Measurements from ENCODE around the gene ETFA.
A peak's percentile ranks its signal among the peaks of the same experiment; 100 is the strongest.

ETFA gene

DNA sequence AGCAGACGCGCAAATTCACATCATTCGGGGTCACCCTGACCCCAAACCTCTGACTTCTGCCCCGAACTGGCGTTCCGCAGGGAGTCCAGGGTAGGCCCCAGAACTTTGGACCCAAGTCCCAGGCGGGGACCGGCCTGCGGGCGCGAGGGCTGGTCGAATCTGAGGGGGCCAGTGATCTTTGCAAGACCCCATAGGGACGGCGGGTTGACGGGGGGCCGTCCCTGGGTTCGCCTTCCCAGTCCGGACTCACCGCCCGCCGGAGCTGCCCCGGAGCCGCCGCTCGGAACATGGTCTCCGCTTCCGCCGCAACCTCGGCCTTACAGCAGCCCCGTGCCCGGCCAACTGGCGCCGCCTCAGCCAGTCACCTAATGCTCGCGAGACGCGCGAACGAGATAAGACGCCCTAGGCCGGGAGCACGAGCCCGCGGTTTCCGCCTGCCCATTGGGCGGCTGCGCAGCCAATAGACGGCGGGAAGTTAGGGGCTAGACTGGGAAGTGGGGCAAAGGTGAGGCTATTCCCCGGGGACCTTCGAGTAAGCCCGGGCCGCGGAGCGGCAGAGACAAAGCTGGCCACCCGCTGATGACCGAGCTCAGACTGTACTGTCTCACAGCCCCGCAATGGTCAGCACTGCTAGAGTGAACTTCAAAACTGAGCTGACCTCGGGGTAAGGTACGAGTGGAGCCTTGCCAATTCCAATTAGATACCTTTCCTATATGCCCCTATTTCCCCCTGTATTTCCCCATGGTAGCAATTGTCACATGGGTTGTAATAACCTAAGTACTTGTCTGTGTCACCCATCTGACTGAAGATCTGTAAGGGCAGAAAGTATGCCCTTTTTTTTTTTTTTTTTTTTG, at the start of gene ETFA:
ETFA (minus strand) TSS at position 370 of the 854 bp plus-strand sequence; CDS start at position 289, 81 bp downstream.
- peak within 1 kb of the TSS; percentile 99 for H3K27ac ChIP-seq
- TF ChIP-seq, protein P1, sequence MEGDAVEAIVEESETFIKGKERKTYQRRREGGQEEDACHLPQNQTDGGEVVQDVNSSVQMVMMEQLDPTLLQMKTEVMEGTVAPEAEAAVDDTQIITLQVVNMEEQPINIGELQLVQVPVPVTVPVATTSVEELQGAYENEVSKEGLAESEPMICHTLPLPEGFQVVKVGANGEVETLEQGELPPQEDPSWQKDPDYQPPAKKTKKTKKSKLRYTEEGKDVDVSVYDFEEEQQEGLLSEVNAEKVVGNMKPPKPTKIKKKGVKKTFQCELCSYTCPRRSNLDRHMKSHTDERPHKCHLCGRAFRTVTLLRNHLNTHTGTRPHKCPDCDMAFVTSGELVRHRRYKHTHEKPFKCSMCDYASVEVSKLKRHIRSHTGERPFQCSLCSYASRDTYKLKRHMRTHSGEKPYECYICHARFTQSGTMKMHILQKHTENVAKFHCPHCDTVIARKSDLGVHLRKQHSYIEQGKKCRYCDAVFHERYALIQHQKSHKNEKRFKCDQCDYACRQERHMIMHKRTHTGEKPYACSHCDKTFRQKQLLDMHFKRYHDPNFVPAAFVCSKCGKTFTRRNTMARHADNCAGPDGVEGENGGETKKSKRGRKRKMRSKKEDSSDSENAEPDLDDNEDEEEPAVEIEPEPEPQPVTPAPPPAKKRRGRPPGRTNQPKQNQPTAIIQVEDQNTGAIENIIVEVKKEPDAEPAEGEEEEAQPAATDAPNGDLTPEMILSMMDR (IDR thresholded peaks at IDR 0.05) = no peak
- TF ChIP-seq ZFX (IDR thresholded peaks at IDR 0.05; ENCODE audit: borderline replicate concordance) = no peak

DNA sequence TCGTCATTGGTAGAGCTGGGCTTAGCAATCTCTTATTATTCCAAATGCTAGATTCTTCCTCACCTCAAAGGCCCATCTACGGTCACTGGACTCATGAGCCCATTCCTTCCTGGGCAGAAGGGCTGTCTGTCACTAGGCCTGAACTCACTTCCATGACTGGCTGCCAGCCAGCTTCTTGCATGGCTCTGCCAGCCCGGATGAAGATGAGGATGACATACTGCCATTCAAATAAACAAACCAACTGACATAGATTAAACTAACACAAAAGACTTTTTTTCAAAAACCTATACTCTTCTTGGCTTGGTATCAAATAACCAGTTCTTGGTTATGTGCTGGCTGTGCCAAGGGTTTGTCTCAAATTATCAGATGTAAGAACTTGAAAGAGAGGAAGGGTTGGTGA, 49.1 kb upstream of the ETFA start:
- no peak overlapping the region for H3K27ac ChIP-seq
- no peak for TF ChIP-seq ZFX (IDR thresholded peaks at IDR 0.05; ENCODE audit: borderline replicate concordance)
- TF ChIP-seq, protein P1 (IDR thresholded peaks at IDR 0.05) = no peak

DNA sequence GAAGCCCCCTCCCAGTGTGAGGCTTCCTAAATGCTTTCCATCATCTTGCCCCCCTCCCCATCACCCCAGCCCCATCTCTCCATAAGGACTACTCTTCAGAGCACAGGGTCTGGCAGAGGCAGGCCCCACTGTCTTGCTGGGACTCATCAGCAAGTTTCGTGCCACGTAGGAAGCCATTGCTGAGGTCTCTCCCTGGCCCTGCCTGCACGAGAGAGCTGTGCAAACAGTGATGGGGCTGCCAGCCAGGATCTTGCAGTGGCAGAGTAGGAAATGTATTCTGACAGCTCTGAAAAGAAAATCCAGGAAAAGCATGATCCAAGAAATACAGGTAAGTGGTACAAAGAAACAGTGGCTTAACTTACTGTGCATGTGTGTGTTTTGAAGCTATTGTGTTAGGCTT, 47.9 kb upstream of the ETFA start:
- H3K27ac ChIP-seq = no peak overlapping the region
- TF ChIP-seq ZFX (IDR thresholded peaks at IDR 0.05; ENCODE audit: borderline replicate concordance) = no peak
- TF ChIP-seq, protein P1 (IDR thresholded peaks at IDR 0.05) = no peak

DNA sequence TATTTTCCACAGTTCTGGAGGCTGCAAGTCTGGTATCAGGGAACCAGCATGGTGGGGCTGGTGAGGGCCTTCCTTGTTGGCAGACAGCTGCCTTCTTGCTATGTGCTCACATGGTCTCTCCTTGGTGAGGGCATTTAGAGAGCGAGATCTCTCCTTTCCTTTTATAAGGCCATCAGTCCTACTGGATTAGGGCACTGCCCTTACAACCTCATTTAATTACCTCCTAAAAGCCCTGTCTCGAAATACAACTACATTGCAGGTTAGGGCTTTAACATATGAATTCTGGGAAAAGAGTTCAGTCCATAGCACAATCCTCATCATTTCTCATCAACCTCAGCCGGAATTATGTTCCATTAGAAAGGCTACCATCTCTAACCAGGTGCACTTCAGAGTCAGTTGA, 47.2 kb upstream of the ETFA start:
- TF ChIP-seq, protein P1 (IDR thresholded peaks at IDR 0.05) = no peak
- TF ChIP-seq ZFX (IDR thresholded peaks at IDR 0.05; ENCODE audit: borderline replicate concordance) = no peak
- no peak overlapping the region for H3K27ac ChIP-seq

DNA sequence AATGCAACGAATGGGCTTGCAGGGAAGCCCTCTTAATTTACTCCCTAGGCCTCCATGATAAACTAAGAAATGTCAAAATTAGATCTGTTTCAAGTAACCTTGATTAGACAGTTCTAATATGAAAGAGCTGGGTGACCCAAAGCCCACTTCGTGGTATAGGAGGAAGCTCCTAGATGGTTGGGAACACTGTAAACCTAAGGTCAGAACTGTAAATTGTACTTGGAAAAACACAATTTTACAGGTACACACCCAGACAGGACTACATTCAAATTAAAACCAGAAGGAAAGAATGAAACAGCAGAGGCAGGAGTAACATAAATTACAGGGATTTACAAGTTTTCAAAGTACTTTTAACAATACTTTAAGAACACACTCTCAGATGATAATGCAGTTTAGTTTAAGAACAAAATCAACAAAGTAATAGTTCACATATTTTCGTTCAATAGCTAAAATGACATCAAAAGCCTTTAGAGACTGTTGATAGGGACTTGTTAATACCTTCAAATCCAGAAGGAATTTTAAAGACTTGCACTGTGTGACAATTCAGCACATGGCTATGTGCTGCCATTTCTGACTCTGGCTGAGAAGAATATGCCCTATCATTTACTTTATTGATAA, 43.7 kb upstream of the ETFA start:
- no peak overlapping the region for H3K27ac ChIP-seq
- no peak for TF ChIP-seq ZFX (IDR thresholded peaks at IDR 0.05; ENCODE audit: borderline replicate concordance)
- TF ChIP-seq, protein P1 (IDR thresholded peaks at IDR 0.05) = no peak

DNA sequence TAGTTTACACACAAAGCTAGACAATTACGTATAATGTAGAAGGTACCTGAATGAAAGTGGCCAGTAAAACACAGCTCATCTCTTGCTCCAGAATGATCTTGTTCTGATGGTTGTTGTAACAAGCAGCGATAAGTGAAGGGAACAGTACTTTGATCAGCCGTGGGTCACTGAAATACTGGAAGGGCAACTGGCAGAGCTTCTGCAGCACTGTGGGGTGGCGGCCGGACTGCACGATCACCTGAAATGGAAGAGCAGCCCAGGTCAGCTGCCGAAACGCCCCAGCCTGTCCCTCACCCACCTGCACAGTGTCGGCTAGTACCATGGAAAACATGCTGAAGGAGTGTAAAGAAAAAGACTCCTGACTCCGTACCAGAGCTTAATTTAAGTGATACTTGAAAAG, 42.6 kb upstream of the ETFA start:
- no peak overlapping the region for H3K27ac ChIP-seq
- TF ChIP-seq ZFX (IDR thresholded peaks at IDR 0.05; ENCODE audit: borderline replicate concordance) = no peak
- TF ChIP-seq, protein P1 (IDR thresholded peaks at IDR 0.05) = no peak

DNA sequence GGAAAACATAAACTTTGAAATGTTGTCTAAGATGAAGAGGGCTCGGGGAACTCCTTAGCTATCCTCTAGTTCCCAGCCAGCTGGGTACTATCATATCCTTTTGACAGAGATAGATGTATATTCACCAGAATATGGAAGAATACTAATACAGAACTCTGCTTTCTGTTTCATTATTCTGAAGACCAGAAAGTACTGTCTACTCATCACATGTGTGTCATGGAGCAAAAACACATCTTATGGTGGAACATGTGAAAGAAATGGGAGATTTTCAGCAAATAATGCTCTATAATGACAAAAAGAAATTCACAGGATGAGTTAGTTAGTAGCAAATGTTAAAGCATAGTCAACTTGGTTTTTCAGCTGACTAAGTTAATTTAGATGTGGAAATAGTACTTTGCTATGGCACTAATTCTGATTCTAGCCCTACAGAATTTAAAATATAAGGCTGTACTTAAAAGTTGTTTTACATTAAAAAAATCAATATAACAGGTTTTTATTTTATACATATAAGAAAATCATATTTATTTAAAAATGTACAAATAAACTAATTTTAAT, 41.8 kb upstream of the ETFA start:
- no peak overlapping the region for H3K27ac ChIP-seq
- TF ChIP-seq, protein P1 (IDR thresholded peaks at IDR 0.05) = no peak
- no peak for TF ChIP-seq ZFX (IDR thresholded peaks at IDR 0.05; ENCODE audit: borderline replicate concordance)
